ENCODE results near the gene AKR1C4. TPM values are rescaled to one million over a fixed set of nuclear protein-coding genes. Genes with fewer than 3 reads are reported as not detected.

The AKR1C4 gene
- total and polyA plus RNA-seq, 2 of the 8 experiments (the other 6 are each of a cell fraction or from before 2014, with no cell fraction given) = not detected

DNA sequence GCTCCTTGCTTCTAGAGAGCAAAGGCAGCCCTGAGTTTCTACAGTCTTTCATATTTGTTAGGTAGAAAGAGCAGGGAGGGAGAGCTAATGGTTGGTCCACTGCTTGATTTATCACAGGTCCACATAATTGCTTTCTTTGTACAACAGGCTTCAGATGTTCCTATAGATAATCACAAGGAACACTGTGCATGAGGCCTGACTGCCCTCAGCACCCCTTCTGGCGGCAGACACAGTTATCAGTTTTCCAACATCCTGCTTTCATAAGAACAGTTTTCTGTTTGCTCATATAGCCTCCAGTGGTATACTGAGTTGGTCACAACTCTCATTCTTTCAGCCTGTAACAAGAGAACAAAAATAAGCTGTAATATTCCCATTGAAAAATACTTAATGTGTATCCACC, 69.7 kb downstream of the AKR1C4 start:
- H2BK12ac ChIP-seq (ENCODE audit: low read depth, low read length) = no peak overlapping the region
- H4K20me1 ChIP-seq (replicated peaks in 1 of 2; ENCODE audit: control insufficient read depth in 1 of 2, insufficient read depth in 2 of 2, low read length in 2 of 2) = no peaks in the 10 kb centered on the region
- 0 out of 7 replicates have a peak, but pooled peaks cover 0 to 2% (median 0%) of the 10 kb centered on the region in 4 experiments for H3K4me1 ChIP-seq (replicated peaks in 1 of 4; ENCODE audit: control insufficient read depth in 3 of 4, insufficient read depth in 4 of 4, low read length in 3 of 4)
- H3K4me2 ChIP-seq (ENCODE audit: insufficient read depth in 1 of 2, low read depth in 2 of 2, low read length in 2 of 2) = no peak overlapping the region
- no peak overlapping the region for H3K4ac ChIP-seq (replicated peaks; ENCODE audit: insufficient read length, low read depth, low read length)
- H3K36me3 ChIP-seq (ENCODE audit: control insufficient read depth in 2 of 4, insufficient read depth in 4 of 4, low read length in 3 of 4) = no peaks in the 10 kb centered on the region
- no peak overlapping the region for H3K18ac ChIP-seq (ENCODE audit: extremely low read depth, low read length)
- H3K79me2 ChIP-seq (ENCODE audit: control insufficient read depth in 1 of 2, insufficient read depth in 2 of 2, low read length in 2 of 2) = no peaks in the 10 kb centered on the region
- H3K79me1 ChIP-seq (ENCODE audit: low read depth, low read length) = no peaks in the 10 kb centered on the region
- H3K27me3 ChIP-seq (replicated peaks in 1 of 4; ENCODE audit: control insufficient read depth in 3 of 4, extremely low read depth in 1 of 4, insufficient read depth in 3 of 4, low read length in 3 of 4) = peaks cover 0 to 1% (median 0%) of the 10 kb centered on the region in 4 experiments; a peak in 1 of 7 replicates
- H2BK20ac ChIP-seq (ENCODE audit: low read length) = no peak overlapping the region
- no peak overlapping the region for H3K56ac ChIP-seq (replicated peaks; ENCODE audit: insufficient read length, low read depth, low read length)
- H3K23me2 ChIP-seq (ENCODE audit: low read depth, low read length) = peaks cover 1% of the 10 kb centered on the region; the same call in 1 of the 2 replicates
- no peak overlapping the region for H3K27ac ChIP-seq (ENCODE audit: low read depth, low read length)
- no peak overlapping the region for H2BK5ac ChIP-seq (ENCODE audit: low read depth, low read length)
- CTCF ChIA-PET (ENCODE audit: partially characterized antibody) = interaction anchor here (0.7 kb wide), 1 partner anchor 417 kb away, joined by 3 read pairs; no protein-coding TSS in a partner anchor
- H4K91ac ChIP-seq (replicated peaks; ENCODE audit: insufficient read length, low read length) = no peak overlapping the region
- no peak overlapping the region for H2BK120ac ChIP-seq (replicated peaks; ENCODE audit: low read depth, low read length)
- H2BK15ac ChIP-seq (ENCODE audit: low read length) = no peak overlapping the region
- no peak overlapping the region for H4K5ac ChIP-seq (ENCODE audit: insufficient read length, low read depth, low read length)
- no peak overlapping the region for H2AK5ac ChIP-seq (ENCODE audit: low read depth, low read length)
- H4K8ac ChIP-seq (ENCODE audit: extremely low read depth, insufficient read depth, low read length) = no peak overlapping the region
- FAIRE-seq = no peak
- H3K9ac ChIP-seq (replicated peaks in 1 of 4; ENCODE audit: extremely low read depth in 1 of 4, low read depth in 3 of 4, low read length in 3 of 4) = no peak overlapping the region
- H3K4me3 ChIP-seq (ENCODE audit: extremely low read depth in 1 of 4, insufficient read depth in 2 of 4, low read depth in 3 of 4, low read length in 4 of 4) = no peak overlapping the region
- POLR2A ChIA-PET (ENCODE audit: partially characterized antibody) = no interaction called here
- no peak overlapping the region for H3K23ac ChIP-seq (ENCODE audit: insufficient read length)
- H3K9me3 ChIP-seq (ENCODE audit: insufficient read depth in 2 of 2, low read depth in 1 of 2, low read length in 1 of 2) = peaks cover 16 to 36% of the 10 kb centered on the region in 2 experiments
- WGBS, 2 experiments (ENCODE audit: extremely low coverage in 1 of 2, insufficient coverage in 1 of 2, insufficient read length in 1 of 2, insufficient replicate concordance in 2 of 2, low coverage in 1 of 2, low lambda C conversion rate in 2 of 2, missing lambda C conversion rate in 1 of 2) = 42% methylated on average over 1 of the region's 1 CpG; no CpG with 5 or more reads in 1 of the 2 experiments
- no peak overlapping the region for H3K14ac ChIP-seq (ENCODE audit: insufficient read length)
- no peak overlapping the region for H2AFZ ChIP-seq (ENCODE audit: low read length)
- no peak for DNase-seq (ENCODE audit: low read depth in 1 of 2, low spot score in 2 of 2)
- TF ChIP-seq FOSL1 (IDR thresholded peaks at IDR 0.05; ENCODE audit: insufficient read depth, low read depth, low read length) (no peak), HDAC2 (IDR thresholded peaks at IDR 0.05; ENCODE audit: borderline replicate concordance in 1 of 2, low read depth in 2 of 2, low read length in 2 of 2) (no peak), SUZ12 (IDR thresholded peaks at IDR 0.05; ENCODE audit: low read length) (no peak), YY1 (IDR thresholded peaks at IDR 0.05; ENCODE audit: low read depth, low read length) (no peak), CEBPB (IDR thresholded peaks at IDR 0.05; ENCODE audit: low read depth, low read length) (no peak), GTF2F1 (IDR thresholded peaks at IDR 0.05; ENCODE audit: borderline replicate concordance, low read depth, low read length) (no peak), BRCA1 (IDR thresholded peaks at IDR 0.05; ENCODE audit: low read depth, low read length) (no peak), BACH1 (IDR thresholded peaks at IDR 0.05; ENCODE audit: low read length) (no peak), SP4 (IDR thresholded peaks at IDR 0.05; ENCODE audit: low read length) (no peak), EP300 (IDR thresholded peaks at IDR 0.05; ENCODE audit: borderline replicate concordance in 1 of 2, low read depth in 2 of 2, low read length in 2 of 2) (no peak), RBBP5 (IDR thresholded peaks at IDR 0.05; ENCODE audit: borderline replicate concordance, low read depth, low read length) (no peak), RFX5 (IDR thresholded peaks at IDR 0.05; ENCODE audit: borderline replicate concordance, low read depth, low read length) (no peak), MAFK (IDR thresholded peaks at IDR 0.05; ENCODE audit: low read depth, low read length) (no peak)
- TF ChIP-seq, protein P1, sequence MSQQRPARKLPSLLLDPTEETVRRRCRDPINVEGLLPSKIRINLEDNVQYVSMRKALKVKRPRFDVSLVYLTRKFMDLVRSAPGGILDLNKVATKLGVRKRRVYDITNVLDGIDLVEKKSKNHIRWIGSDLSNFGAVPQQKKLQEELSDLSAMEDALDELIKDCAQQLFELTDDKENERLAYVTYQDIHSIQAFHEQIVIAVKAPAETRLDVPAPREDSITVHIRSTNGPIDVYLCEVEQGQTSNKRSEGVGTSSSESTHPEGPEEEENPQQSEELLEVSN (IDR thresholded peaks at IDR 0.05) = no peak

Data from H1 (cell line).